HG02970 (cell line): ENCODE measurements around the gene NDUFA1.
A peak's percentile ranks its signal among the peaks of the same experiment; 100 is the strongest.
"Not testable (repeated sequence)": the region's sequence is repeated elsewhere in the genome, so short reads cannot be mapped to it uniquely, and the experiment has no call there.

Experiments used
- ATAC-seq: cut with Tn5 transposase; IDR thresholded peaks from one replicate; pipeline ENCODE4 v1.9.1; 2021; ENCODE audit warnings: mild to moderate bottlenecking, moderate library complexity, moderate number of reproducible peaks; ENCODE audit not compliant: unreplicated experiment, low FRiP score

Gene NDUFA1

DNA sequence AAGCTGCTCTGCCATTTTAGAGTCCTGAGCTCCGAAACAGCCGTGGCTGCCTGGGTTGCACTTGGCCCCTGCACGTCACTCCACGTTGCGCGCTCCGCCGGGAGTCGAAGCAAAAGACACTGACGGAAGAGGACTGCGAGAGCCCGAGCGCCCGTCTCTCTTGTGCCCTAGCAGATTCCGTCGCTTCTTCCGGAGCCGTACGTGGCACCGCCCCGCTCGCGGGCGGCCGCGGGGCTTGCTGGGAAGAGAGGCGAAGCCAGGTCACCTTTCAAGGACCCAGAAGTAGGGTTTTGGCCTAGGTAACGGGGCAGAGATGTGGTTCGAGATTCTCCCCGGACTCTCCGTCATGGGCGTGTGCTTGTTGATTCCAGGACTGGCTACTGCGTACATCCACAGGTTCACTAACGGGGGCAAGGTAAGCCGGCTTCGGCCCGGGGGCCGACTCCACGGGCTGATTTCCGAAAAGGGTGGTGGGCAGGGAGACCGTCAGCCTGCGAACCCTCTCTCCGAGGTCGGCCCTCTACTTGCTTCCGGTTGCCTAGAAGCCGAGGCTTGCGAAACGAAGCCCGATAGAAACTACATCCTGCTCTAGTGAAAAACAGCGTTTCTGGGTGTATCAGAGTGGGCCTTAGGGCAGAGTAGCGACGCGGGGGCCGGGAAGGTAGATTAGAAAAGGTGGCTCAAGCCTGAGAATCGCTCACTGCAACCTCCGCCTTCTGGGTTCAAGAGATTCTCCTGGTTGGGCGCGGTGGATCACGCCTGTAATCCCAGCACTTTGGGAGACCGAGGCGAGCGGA lies at the start of gene NDUFA1, which contains the start of gene RNF113A:
Gene NDUFA1 (plus strand): TSS at position 234 of the 797 bp plus-strand sequence. CDS start 80 bp downstream, at position 314.
Gene RNF113A (minus strand): TSS at position 135 of the 797 bp plus-strand sequence. CDS start 120 bp downstream, at position 15.
- ATAC-seq = peak; percentile 79

DNA sequence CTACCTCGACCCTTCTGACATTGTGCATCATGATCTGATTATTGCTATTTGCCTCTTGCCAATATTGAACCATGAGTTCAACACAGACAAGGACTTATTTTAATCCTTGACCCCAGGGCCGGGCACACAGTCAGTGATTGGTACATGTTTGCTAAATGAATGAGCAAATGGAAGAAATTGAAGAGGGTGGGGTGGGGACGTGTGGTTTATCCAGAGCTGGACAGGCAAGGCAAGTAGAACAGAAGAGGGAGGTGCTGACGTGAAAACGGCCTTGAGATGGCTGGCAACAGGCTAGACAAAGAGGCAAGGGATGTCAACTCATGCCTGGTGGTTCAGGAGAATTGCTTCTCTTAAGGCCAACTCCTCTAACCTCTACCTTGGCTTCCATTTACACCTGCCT lies 47.4 kb upstream of the NDUFA1 start:
- not testable (repeated sequence) for ATAC-seq

DNA sequence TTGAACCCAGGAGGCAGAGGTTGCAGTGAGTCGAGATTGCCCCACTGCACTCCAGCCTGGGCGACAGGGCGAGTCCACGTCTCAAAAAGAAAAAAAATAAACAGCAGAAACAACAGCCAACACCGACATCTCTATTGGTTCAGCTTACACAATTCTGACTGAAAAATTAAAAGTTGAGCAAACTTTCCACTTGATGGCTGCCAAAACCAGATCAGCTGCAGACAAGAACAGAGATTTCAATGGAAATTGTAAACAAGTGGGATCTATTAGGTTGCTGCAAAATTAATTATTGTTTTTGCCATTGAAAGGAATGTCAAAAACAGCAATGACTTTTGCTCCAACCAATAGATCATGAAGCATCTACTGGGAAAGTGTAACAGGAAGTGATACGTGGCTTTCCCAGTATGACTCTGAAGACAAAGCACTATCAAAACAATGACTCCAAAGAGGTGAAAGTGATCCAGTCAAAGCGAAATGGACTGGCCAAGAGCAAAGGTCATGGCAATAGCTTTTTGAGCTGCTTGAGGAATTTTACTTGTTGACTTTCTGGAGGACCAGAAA lies 45.2 kb upstream of the NDUFA1 start:
- ATAC-seq = no peak

DNA sequence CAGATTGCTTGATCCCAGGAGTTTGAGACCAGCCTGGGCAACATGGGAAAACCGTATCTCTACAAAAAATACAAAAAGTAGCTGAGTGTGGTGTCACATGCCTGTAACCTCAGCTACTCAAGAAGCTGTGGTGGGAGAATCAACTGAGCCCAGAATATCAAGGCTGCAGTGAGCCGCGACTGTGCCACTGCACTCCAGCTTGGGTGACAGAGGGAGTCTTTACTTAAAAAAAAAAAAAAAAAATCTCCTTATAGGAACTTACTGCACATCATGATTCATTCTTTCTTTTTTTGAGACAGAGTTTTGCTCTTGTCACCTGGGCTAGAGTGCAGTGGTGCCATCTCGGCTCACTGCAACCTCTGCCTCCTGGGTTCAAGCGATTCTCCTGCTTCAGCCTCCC lies 43.2 kb upstream of the NDUFA1 start:
- no peak for ATAC-seq

DNA sequence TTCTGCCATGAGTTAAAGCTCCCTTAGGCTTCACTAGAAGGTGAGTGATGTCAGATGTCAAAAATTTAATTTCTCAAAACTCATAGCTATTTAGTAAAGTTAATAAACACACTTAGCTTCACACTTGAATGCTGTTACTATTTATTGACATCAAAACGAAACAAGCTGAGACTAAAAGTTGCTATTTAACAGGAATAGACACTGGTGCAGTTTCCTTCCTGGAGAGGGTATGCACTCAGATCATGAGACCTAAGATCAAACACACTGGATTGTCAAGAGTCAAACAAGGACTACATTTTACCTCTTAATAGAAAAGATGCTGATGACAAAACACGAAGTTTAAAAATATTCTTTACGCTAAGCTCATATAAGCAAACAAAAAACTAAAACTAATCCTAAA lies 37.7 kb upstream of the NDUFA1 start:
- no peak for ATAC-seq

DNA sequence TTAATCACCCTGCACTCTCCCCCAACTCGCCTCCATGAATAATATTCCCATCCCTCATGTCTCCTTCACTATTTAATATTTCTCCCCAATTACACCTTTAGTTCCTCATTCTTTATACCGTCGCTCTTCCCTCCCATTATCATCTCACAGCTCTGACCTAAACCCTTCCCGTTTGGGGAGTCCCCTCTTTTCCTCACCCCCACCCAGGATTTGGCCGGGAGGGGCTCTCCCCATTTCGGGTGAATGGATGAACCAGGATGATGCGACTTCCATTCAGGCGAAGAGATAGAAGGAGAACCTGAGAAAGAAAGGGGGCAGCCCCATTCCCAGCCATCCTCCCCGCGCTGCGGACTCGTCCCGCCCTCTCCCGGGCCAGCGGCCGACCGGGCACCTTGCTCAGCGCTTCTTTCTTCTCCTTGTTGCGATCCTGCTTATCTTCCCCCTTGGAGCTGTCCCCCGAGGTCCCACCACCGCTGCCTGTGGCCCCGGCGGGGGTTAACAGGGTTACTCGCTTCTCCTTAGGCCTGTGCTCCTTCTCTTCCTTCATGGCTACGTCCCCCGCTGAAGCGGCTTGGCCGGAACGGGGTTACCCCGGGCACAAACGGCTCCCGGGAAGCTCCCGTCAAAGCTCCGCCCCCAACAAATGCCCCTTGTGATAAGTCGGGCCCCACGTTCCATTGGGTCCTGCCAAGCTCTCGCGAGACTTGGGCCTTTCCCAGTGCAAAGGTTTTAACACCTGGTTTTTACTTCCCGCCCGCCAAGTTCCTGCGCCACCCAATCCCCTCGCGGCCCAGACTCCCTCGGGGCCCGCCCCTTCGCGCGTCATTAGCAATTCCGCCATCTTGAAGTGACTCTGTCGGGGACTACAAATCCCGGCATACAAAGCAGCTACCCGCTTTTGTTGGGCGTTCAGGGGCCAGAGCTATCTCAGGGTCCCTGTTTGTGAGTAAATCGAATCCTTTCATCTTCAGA lies 19.0 kb upstream of the NDUFA1 start, which contains the start of gene UPF3B:
Gene UPF3B (minus strand): TSS at position 582 of the 972 bp plus-strand sequence. CDS start 35 bp downstream, at position 547.
- peak; percentile 88 for ATAC-seq

DNA sequence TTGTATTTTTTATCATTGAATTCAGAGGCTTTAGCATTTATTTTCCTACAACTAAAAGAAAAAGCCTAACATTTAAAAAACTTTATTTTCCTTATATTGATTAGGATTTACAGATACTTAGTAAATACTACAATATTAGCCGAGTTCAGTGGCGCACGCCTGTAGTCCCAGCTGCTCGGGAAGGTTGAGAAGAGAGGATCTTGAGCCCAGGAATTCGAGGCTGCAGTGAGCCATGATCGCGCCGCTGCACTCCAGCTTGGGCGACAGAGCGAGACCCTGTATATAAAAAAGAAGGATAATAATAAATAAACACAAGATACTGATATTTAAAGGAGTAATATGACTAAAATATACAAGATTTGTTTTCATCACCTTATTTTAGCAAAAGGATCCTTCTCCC lies 18.2 kb upstream of the NDUFA1 start:
- ATAC-seq = no peak

DNA sequence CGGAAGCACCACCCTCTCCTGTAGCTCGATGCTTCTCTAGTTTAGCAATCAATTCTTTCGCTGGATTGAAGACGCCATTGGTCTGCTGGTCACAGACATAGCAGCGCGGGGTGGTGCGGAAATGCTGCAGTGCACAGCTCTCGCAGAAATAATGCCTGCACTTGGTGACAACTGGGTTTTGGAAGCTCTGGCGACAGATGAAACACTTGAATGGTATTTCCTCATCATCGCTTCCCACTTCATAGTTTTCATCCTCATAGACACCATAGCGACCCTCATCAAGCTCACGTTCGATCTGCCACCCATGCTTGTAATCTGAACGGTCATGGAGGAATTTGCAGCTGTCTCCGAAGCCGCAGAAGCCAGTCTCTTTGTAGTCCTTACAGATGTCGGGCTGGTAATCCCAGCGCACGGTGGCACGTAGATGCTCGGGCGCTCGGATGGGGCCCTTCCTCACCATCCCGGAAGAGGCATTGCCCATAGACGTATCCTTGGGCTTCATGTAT lies 953 bp upstream of the NDUFA1 start:
- no peak for ATAC-seq

DNA sequence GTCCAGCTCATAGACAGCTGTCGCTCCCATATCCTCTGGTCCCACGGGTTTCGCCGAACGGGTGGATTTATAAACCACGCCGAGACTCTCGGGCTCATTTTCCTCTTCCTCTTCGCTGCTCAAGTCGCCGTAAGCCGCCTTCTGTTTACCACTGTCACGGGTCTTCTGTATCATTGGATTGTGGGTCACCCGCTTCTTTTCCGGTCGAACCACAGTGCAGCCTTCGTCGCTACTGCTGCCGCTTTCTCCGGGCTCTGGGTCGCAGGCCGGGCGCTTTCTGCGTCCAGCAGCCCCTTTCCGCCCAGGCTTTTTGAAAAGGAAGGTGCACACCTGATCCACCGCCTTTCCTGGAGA lies 410 bp upstream of the NDUFA1 start:
- peak; percentile 17 for ATAC-seq

DNA sequence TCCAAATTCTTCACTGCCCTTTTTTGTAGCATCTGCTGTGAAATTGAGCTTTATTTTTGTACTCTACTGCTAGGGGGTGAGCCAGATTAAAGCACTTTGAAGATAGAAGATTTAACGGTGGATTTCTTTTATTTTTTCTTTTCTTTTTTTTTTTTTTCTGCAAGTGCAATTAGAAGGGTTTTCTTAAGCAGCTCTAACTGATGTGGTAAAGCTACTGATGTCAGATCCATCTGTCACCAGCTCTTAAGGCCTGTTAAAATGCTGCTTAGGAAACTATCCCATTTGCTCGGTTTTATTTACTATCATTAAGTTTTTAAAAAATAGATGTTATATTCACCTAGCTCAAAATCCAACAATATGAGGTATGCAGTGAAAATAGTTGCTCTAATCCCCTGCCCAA lies 7.1 kb downstream of the NDUFA1 start:
- ATAC-seq = no peak

DNA sequence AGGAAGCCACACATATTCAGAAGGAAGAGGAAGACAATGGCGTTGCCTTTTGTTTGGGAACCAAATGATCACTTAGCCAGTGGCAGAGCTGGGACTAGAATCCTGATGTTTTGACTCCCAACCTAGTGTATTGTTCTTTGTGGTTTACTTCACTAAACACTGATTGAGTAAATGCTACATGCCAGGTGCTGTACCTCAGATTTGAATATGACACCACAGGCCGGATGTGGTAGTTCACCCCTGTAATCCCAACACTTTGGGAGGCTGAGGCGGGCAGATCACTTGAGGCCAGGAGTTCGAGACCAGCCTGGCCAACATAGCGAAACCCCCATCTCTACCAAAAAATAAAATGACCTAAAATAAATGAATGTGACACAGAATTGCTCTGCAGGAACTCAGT lies 8.4 kb downstream of the NDUFA1 start:
- ATAC-seq = no peak

DNA sequence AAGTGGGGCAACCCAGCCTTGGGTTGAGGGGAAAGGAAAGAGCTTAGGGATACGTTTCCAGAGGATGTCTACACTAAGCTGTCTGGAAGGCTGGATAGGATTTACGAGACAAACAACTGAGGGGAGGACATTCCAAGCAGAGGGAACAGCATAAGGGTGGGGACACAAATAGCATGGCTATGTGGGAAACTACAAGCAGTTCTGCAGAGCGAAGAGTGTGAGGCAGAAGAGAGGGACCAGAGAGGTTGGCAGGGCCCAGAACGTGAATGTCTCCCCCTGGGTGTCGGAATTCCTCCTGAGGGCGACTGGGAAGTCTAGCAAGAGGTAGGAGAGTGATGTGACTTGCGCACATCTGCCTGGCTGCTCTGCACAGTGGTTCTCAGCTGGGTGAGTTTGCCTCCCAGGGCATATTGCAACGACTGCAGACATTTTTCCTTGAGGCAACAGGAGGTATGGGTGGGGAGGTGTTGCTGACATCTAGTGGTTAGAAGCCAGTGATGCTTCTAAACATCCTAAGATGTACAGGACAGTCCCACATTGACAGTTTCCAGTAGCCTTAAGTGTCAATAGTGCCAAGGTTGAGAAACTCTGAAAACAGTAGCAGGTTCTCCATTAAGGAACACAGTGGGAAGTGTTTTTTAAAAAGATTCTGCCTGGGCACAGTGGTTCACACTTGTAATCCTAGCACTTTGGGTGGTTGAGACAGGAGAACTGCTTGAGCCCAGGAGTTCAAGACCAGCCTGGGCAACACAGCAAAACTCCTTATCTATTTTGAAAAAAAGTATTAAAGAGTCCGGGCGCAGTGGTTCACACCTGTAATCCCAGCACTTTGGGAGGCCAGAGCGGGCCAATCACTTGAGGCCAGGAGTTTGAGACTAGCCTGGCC lies 9.2 kb downstream of the NDUFA1 start:
- ATAC-seq = no peak

DNA sequence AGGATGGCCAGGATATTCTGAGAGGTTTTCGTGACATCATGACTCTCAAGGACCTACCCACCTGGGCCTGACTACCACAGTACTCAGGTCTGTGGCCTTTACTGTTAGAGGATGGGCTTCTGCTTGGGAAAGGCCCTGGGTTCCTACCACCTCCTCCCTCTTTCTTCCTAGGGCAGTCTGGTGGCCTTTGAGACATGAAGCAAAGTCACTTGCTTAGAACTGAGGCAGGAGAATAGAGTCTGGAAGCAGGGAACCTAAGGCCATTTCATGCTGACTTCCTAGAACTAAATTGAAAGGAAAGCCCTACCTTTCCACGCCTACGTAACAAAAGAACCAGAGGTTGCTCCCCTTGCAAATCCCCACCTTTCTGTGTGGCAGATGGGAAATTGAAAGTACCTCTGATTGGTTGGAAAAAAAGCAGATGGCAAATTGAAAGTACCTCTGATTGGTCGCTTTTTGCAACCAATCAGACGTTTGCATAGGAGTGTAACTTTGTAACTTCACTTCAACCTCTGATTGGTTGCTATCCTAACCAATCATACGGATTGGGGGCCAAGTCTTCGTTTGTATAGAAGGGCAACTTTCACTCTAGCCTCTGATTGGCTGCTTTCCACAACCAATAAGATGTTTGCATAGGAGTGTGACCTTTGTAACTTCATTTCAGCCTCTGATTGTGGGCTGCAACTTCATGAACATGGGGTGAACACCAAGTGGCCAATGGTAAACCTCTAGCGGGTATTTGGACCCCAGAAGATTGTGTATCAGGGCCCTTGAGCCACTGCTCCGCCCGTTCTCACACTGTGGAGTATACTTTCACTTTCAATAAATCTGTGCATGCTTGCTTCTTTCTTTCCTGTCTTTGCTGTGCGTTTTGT lies 14.2 kb downstream of the NDUFA1 start:
- no peak for ATAC-seq

DNA sequence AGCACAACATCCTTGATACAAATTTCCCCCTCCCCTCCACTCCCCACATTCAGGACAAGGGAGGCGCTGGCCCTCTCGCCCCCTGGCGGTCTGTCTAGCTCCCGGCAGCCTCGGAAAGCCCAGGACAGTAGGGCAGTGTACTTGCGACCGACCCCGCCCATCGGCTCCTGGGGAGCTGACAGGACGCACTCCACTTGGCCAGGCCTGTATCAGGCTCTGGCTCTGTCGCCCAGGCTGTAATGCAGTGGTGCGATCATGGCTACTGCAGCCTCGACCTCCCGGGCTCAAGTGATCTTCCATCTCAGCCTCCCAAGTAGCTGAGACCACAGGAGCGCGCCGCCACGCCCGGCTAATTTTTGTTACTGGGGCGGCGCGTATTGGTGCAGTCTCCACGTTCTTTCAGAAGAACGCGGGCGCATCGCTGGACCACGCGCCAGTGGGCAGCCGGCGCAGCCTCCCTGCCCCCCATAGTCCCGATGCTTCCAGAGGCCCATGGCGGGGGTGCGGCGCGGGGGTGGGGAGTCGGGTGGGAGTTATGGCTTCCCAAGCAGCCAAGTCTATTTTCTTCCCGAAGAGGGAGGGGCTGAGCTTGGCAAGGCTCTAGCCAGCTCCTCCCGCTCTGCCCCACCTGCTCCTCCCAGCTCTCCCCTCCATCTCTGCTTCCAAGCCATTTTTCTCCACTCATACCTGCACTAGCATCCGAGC lies 16.2 kb downstream of the NDUFA1 start:
- no peak for ATAC-seq

DNA sequence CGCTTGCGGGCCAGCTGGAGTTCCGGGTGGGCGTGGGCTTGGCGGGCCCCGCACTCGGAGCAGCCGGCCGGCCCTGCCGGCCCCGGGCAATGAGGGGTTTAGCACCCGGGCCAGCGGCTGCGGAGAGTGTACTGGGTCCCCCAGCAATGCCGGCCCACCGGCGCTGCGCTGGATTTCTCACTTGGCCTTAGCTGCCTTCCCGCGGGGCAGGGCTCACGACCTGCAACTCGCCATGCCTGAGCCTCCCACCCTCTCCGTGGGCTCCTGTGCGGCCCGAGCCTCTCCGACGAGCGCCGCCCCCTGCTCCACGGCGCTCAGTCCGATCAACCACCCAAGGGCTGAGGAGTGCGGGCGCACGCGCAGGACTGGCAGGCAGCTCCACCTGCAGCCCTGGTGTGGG lies 19.0 kb downstream of the NDUFA1 start:
- ATAC-seq = not testable (repeated sequence)

DNA sequence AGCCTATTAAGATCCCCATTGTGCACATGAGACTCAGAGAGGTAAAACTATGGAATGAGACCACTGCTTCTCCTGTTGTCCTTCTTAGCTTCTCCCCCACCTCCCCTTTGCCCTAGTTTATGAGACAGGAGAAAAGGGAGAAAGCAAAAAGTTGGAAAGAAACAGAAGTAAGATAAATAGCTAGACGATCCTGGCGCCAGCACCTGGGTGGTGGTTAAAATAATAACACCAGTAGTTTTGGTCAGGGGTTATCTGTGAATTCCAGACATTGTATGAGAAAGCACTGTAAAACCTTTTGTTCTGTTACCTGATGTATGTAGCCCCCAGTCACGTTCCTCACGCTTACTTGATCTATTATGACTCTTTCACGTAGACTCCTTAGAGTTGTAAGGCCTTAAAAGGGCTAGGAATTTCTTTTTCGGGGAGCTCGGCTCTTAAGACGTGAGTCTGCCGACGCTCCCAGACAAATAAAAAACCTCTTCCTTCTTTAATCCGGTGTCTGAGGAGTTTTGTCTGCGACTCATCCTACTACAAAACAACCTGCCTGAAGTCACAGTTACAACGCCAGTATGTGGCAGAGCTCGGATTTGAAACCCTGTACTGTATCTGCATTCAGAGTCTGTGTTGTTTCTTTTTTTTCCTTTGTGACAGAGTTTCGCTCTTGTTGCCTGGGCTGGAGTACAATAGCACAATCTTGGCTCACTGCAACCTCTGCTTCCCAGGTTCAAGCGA lies 20.5 kb downstream of the NDUFA1 start:
- not testable (repeated sequence) for ATAC-seq

DNA sequence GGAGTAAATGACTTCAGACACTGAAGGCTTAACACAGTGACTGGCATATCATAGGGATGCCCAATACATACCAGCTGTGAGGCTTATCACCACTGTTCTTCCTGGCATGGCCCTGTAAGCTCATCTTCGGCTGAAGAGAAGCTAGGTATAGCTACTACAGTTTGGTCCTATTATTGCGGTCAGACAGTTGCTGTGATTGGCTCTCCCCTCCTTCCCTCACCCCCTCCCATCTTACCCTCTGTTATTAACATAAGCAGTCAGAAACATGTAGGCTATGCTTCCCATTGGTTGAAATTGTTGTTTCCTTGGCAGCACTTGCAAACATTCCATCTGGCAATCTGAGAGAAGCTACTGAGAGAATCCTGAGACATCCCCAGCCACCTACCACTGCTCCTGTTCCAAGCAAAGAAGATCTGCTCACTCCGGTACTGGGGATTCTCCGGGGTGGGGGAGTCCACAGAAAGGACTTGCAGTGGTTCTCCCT lies 24.3 kb downstream of the NDUFA1 start, which contains the start of gene AKAP14:
Gene AKAP14 (plus strand): TSS at position 51 of the 484 bp plus-strand sequence. CDS start 7,331 bp downstream, outside the sequence.
- ATAC-seq = no peak
